Liver (tissue), 9 donors: ENCODE data around the gene DRD4. TPM values are rescaled to one million over a fixed set of nuclear protein-coding genes. Genes with fewer than 3 reads are reported as not detected.

Source experiments
- DNase-seq: peaks from one replicate; pipeline ENCODE4 v3.0.0-alpha.2; 2017; ENCODE audit warnings: low spot score
- H3K27ac ChIP-seq, 2 donors: one replicate each; pipeline ENCODE4 v1.7.0; 2013; ENCODE audit warnings: inconsistent platforms in 2 of 2, low read length in 2 of 2, control low read depth in 1 of 2, low read depth in 1 of 2, mild to moderate bottlenecking in 1 of 2
- H3K27me3 ChIP-seq, 4 donors: one replicate each; pipeline versions ENCODE4 v1.6.1 to v1.7.0; 2013; ENCODE audit warnings: low read length in 3 of 4, inconsistent platforms in 1 of 4, mild to moderate bottlenecking in 1 of 4, moderate library complexity in 1 of 4; ENCODE audit not compliant: control insufficient read depth in 4 of 4, insufficient read depth in 4 of 4
- H3K36me3 ChIP-seq, 4 donors: one replicate each; pipeline versions ENCODE4 v1.6.1 to v1.7.0; 2013; ENCODE audit warnings: low read length in 3 of 4, mild to moderate bottlenecking in 3 of 4, low read depth in 1 of 4, moderate library complexity in 1 of 4; ENCODE audit not compliant: control insufficient read depth in 4 of 4, insufficient read depth in 3 of 4
- H3K4me1 ChIP-seq, 4 donors: one replicate each; pipeline versions ENCODE4 v1.6.1 to v1.7.0; 2013; ENCODE audit warnings: low read length in 3 of 4, mild to moderate bottlenecking in 3 of 4, moderate library complexity in 1 of 4; ENCODE audit not compliant: control insufficient read depth in 4 of 4, insufficient read depth in 4 of 4
- H3K4me3 ChIP-seq, 3 donors: one replicate each; pipeline versions ENCODE4 v1.6.1 to v1.7.0; 2013; ENCODE audit warnings: low read length in 3 of 3, control low read depth in 1 of 3, low read depth in 1 of 3, mild to moderate bottlenecking in 1 of 3
- H3K9ac ChIP-seq, 2 donors: one replicate each; pipeline ENCODE4 v1.7.0; 2013; ENCODE audit warnings: low read length in 2 of 2, mild to moderate bottlenecking in 2 of 2, moderate library complexity in 2 of 2, control low read depth in 1 of 2, low read depth in 1 of 2
- H3K9me3 ChIP-seq, 4 donors: one replicate each; pipeline versions ENCODE4 v1.6.1 to v1.7.0; 2013; ENCODE audit warnings: low read length in 3 of 4; ENCODE audit not compliant: control insufficient read depth in 4 of 4
- ATF3 ChIP-seq: IDR thresholded peaks from 2 replicates; pipeline ENCODE4 v1.6.1; 2016; ENCODE audit warnings: antibody characterized with exemption
- CTCF ChIP-seq: fragments of 150-350 bp; IDR thresholded peaks from 2 replicates; pipeline ENCODE4 v1.5.1; 2017; ENCODE audit warnings: improper control_type of control experiment, low read depth, low read length; ENCODE audit not compliant: missing input control
- EGR1 ChIP-seq, 2 donors: IDR thresholded peaks; 2 replicates each; pipeline ENCODE4 v1.6.1; 2016 to 2018; ENCODE audit warnings: antibody characterized with exemption in 2 of 2, low read depth in 2 of 2
- FOXA1 ChIP-seq: IDR thresholded peaks from 2 replicates; pipeline ENCODE4 v1.6.1; 2016; ENCODE audit warnings: antibody characterized with exemption
- FOXA2 ChIP-seq: IDR thresholded peaks from 2 replicates; pipeline ENCODE4 v1.6.1; 2016; ENCODE audit warnings: antibody characterized with exemption
- HNF4A ChIP-seq, 2 donors: conservative IDR thresholded peaks; 2 replicates each; pipeline ENCODE4 v1.6.1; 2016; ENCODE audit warnings: antibody characterized with exemption in 2 of 2, mild to moderate bottlenecking in 2 of 2
- HNF4G ChIP-seq: IDR thresholded peaks from 2 replicates; pipeline ENCODE4 v1.6.1; 2016; ENCODE audit warnings: antibody characterized with exemption
- JUND ChIP-seq, 2 donors: IDR thresholded peaks; 2 replicates each; pipeline ENCODE4 v1.6.1; 2016; ENCODE audit warnings: antibody characterized with exemption in 2 of 2
- MAX ChIP-seq: IDR thresholded peaks from 2 replicates; pipeline ENCODE4 v1.6.1; 2016; ENCODE audit warnings: antibody characterized with exemption
- NR2F2 ChIP-seq: IDR thresholded peaks from 2 replicates; pipeline ENCODE4 v1.6.1; 2016; ENCODE audit warnings: antibody characterized with exemption
- RAD21 ChIP-seq, 2 donors: IDR thresholded peaks; 2 replicates each; pipeline ENCODE4 v1.6.1; 2016; ENCODE audit warnings: antibody characterized with exemption in 2 of 2, mild to moderate bottlenecking in 2 of 2
- REST ChIP-seq: IDR thresholded peaks from 2 replicates; pipeline ENCODE4 v1.6.1; 2016; ENCODE audit warnings: antibody characterized with exemption, mild to moderate bottlenecking
- RXRA ChIP-seq, 2 donors: IDR thresholded peaks; 2 replicates each; pipeline ENCODE4 v1.6.1; 2017 to 2018; ENCODE audit warnings: antibody characterized with exemption in 2 of 2, mild to moderate bottlenecking in 1 of 2
- TAF1 ChIP-seq: conservative IDR thresholded peaks from 2 replicates; pipeline ENCODE4 v1.6.1; 2016; ENCODE audit warnings: antibody characterized with exemption, mild to moderate bottlenecking
- YY1 ChIP-seq: IDR thresholded peaks from 2 replicates; pipeline ENCODE4 v1.6.1; 2016; ENCODE audit warnings: antibody characterized with exemption, mild to moderate bottlenecking
- ZBTB33 ChIP-seq: IDR thresholded peaks from 2 replicates; pipeline ENCODE4 v1.6.1; 2016; ENCODE audit warnings: antibody characterized with exemption
- WGBS: extraction: QIAGEN DNeasy Blood & Tissue Kit; methylation state at CpG from one replicate; pipeline ENCODE4 v1.1.7; 2013; 5-methylcytosine and 5-hydroxymethylcytosine counted together
- polyA plus RNA-seq, 2 donors: library from polyadenylated mRNA; stranded (reverse) in 1 of 2; unstranded in 1 of 2; fragments of 200-250 nt in 1 of 2; fragments of >200 nt in 1 of 2; fragmentation: Nextera tagmentation in 1 of 2; extraction: Ambion mirVana in 1 of 2; gene quantifications; one replicate each; pipeline versions ENCODE4 v1.2.1 to v1.2.3, GENCODE V29; 2013 to 2015
- total RNA-seq, 2 donors: library from RNA; depleted of rRNA; stranded (reverse); fragments of >200 nt; gene quantifications; one replicate each; pipeline ENCODE4 v1.2.3, GENCODE V29; 2014
- donor health status: healthy.
- donor health status: healthy.
- donor health status: healthy.
- donor health status: healthy.
- donor health status: healthy.

DRD4 gene
- total and polyA plus RNA-seq, 4 donors, result not detected

- TF ChIP-seq CTCF, result no peak
These were observed 23.6 kb upstream of the DRD4 start (continued) for GRCh38 chr11:613369-613968.

- no peak for DNase-seq
- 41% methylated on average over 14 of the region's 14 CpGs for WGBS
- H3K9ac ChIP-seq, result no peak overlapping the region
- TF ChIP-seq RXRA (IDR thresholded peaks at IDR 0.05), result no peak
- no peak for TF ChIP-seq REST
- no peak for TF ChIP-seq MAX
- TF ChIP-seq ATF3, result no peak
- TF ChIP-seq RAD21 (IDR thresholded peaks at IDR 0.05), result no peak
- no peak for TF ChIP-seq YY1
- TF ChIP-seq HNF4G, result no peak
- TF ChIP-seq CTCF, result no peak
- TF ChIP-seq JUND (IDR thresholded peaks at IDR 0.05), result no peak
- no peak for TF ChIP-seq FOXA1
- TF ChIP-seq ZBTB33, result no peak
- no peak for TF ChIP-seq EGR1 (IDR thresholded peaks at IDR 0.05; ENCODE audit: low read depth in 2 of 2)
- TF ChIP-seq NR2F2, result no peak
- no peak for TF ChIP-seq TAF1
- TF ChIP-seq HNF4A (conservative IDR thresholded peaks at IDR 0.05), result no peak
- TF ChIP-seq FOXA2, result no peak
- peak overlapping the region; percentile 68 to 91 (median 70) for H3K4me3 ChIP-seq
- no peaks in the 10 kb centered on the region for H3K27me3 ChIP-seq
- H3K36me3 ChIP-seq, result peaks cover 3 to 24% (median 14%) of the 10 kb centered on the region in 4 donors
- H3K9me3 ChIP-seq, result no peaks in the 10 kb centered on the region
- peak overlapping the region; percentile 80 to 98 for H3K27ac ChIP-seq
- peaks cover 20 to 73% (median 58%) of the 10 kb centered on the region in 4 donors for H3K4me1 ChIP-seq
These were observed 22.9 kb upstream of the DRD4 start for GRCh38 chr11:614021-614622.
